Neural progenitor cell (in vitro differentiated cells): ENCODE data around the gene PIH1D2.

Experiments
- CTCF ChIP-seq: fragments of 200-600 bp; sonication (generic); IDR thresholded peaks from 2 replicates; pipeline ENCODE4 v1.5.1; 2017; ENCODE audit warnings: antibody characterized with exemption, mild to moderate bottlenecking
- EZH2 ChIP-seq: fragments of 200-600 bp; sonication (generic); IDR thresholded peaks from 2 replicates; pipeline ENCODE4 v1.6.1; 2017; ENCODE audit warnings: antibody characterized with exemption, mild to moderate bottlenecking, moderate library complexity
- EZH2phosphoT487 ChIP-seq: fragments of 200-600 bp; sonication (generic); IDR thresholded peaks from 2 replicates; pipeline ENCODE4 v1.6.1; 2017; ENCODE audit warnings: antibody characterized with exemption

- TF ChIP-seq CTCF (no peak), EZH2 (no peak), EZH2phosphoT487 (no peak)
Measured at GRCh38 chr11:112019066-112019465, 54.8 kb downstream of the PIH1D2 start.
